Erythroblast (primary cell): ENCODE measurements around the gene ZBTB11.

Experiments
- GATA1 ChIP-seq: IDR thresholded peaks from 2 replicates; pipeline ENCODE4 v1.6.1; 2011; ENCODE audit warnings: low read depth, mild to moderate bottlenecking, control low read depth, low read length, moderate library complexity
- POLR2A ChIP-seq: IDR thresholded peaks from 2 replicates; pipeline ENCODE4 v1.6.1; 2011; ENCODE audit warnings: mild to moderate bottlenecking, low read length

- TF ChIP-seq POLR2A (no peak), GATA1 (no peak)
These were observed 53.3 kb downstream of the ZBTB11 start for GRCh38 chr3:101623656-101624055.
